ENCODE data around the gene TMED4. TPM values are rescaled to one million over a fixed set of nuclear protein-coding genes. Genes with fewer than 3 reads are reported as not detected.

The TMED4 gene
- total and polyA plus RNA-seq, 10 of the 15 experiments (the other 5 are each of a cell fraction or from before 2014, with no cell fraction given), result 20.8 to 71.3 (median 51.0) TPM

GRCh38 chr7:44533301-44534055 is 48.6 kb downstream of the TMED4 start (continued):
- TF ChIP-seq PBX3 (IDR thresholded peaks at IDR 0.05; ENCODE audit: insufficient replicate concordance, low read depth, low read length), result no peak
- no peak for TF ChIP-seq SREBF1 (IDR thresholded peaks at IDR 0.05; ENCODE audit: low read length)
- no peak for TF ChIP-seq SIN3A (IDR thresholded peaks at IDR 0.05; ENCODE audit: low read depth, low read length)

GRCh38 chr7:44531421-44532380 is 50.3 kb downstream of the TMED4 start:
- 26% methylated on average over 17 of the region's 17 CpGs for WGBS (ENCODE audit: insufficient coverage, insufficient replicate concordance, low lambda C conversion rate, missing lambda C conversion rate)
- ChIA-PET POLR2A (no interaction called here), CTCF (interaction anchor here (0.6 kb wide), 1 partner anchor 14 kb away, joined by 3 read pairs; no protein-coding TSS in a partner anchor), RAD21 (ENCODE audit: unreplicated experiment) (no interaction called here), SMC1A (ENCODE audit: uncharacterized antibody, unreplicated experiment) (no interaction called here)
- ATAC-seq (no peak), FAIRE-seq (no peak), DNase-seq (ENCODE audit: low read depth, low spot score) (no peak)
- BruUV-seq (replicated peaks), result no TSS peak
- no peaks in the 10 kb centered on the region for H3K9me3 ChIP-seq (replicated peaks; ENCODE audit: control insufficient read depth, insufficient read depth, low read length)
- no peak overlapping the region for H3K4me3 ChIP-seq
- H3K79me2 ChIP-seq (ENCODE audit: control insufficient read depth, insufficient read depth, low read length), result no peaks in the 10 kb centered on the region
- TF ChIP-seq JUNB (IDR thresholded peaks at IDR 0.05) (no peak), PAX8 (IDR thresholded peaks at IDR 0.05) (no peak), CBX3 (IDR thresholded peaks at IDR 0.05; ENCODE audit: borderline replicate concordance, low read depth) (no peak), NKRF (conservative IDR thresholded peaks at IDR 0.05) (no peak)
- H3K4me1 ChIP-seq (ENCODE audit: control insufficient read depth, insufficient read depth, low read length), result no peaks in the 10 kb centered on the region
- no peak overlapping the region for H3K9ac ChIP-seq (ENCODE audit: control insufficient read depth, insufficient read depth, low read length)
- H3K27me3 ChIP-seq (replicated peaks in 1 of 2; ENCODE audit: control insufficient read depth in 2 of 2, insufficient read depth in 2 of 2, low read length in 1 of 2), result no peaks in the 10 kb centered on the region
- no peak overlapping the region for H3K27ac ChIP-seq (ENCODE audit: control insufficient read depth, insufficient read depth)
- H4K20me1 ChIP-seq (ENCODE audit: control insufficient read depth, insufficient read depth), result no peaks in the 10 kb centered on the region
- H2AFZ ChIP-seq (ENCODE audit: control insufficient read depth, low read depth, low read length), result no peak overlapping the region
- in situ Hi-C loops (cut with MboI), result no loop called here
- no peak overlapping the region for H3K4me2 ChIP-seq (ENCODE audit: control insufficient read depth, insufficient read depth)
- H3K36me3 ChIP-seq (ENCODE audit: control insufficient read depth in 2 of 2, insufficient read depth in 2 of 2, low read length in 1 of 2), result no peaks in the 10 kb centered on the region
- intact Hi-C loops (cut with micrococcal nuclease; ENCODE audit: unreplicated experiment), result no loop called here
